ENCODE results near the gene PDE9A.
"Not testable (repeated sequence)": the region's sequence is repeated elsewhere in the genome, so short reads cannot be mapped to it uniquely, and the experiment has no call there.

The PDE9A gene

GRCh38 chr21:42715427-42715826 lies 62.0 kb downstream of the PDE9A start:
- peaks cover 14% of the 10 kb centered on the region for H3K27me3 Mint-ChIP-seq
- ATAC-seq (replicated peaks; ENCODE audit: extremely low read depth, poor library complexity, severe bottlenecking); DNase-seq (ENCODE audit: low spot score in 2 of 2); H3K36me3 Mint-ChIP-seq (ENCODE audit: insufficient read depth); H3K4me3 Mint-ChIP-seq; H3K27ac Mint-ChIP-seq (ENCODE audit: low read depth); H3K4me1 Mint-ChIP-seq; H3K9me3 Mint-ChIP-seq: not testable (repeated sequence)

DNA sequence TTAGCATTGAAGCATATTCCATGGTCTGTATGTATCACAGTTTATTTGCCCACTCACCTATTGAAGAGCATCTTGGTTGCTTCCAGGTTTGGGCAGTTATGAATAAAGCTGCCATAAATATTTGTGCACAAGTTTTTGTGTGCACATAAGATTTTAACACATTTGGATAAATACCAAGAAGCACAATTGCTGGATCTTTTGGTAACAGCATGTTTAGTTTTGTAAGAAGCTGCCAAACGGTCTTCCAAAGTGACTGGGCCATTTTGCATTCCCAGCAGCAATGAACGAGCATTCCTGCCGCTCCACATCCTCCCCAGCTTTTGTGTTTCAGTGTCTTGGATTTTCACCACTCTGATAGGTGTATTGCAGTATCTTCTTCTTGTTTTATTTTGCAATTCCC lies 62.7 kb downstream of the PDE9A start:
- no peak overlapping the region for H3K4me3 Mint-ChIP-seq
- no peaks in the 10 kb centered on the region for H3K4me1 Mint-ChIP-seq
- H3K9me3 Mint-ChIP-seq, result no peaks in the 10 kb centered on the region
- H3K27ac Mint-ChIP-seq (ENCODE audit: low read depth), result no peak overlapping the region
- DNase-seq (ENCODE audit: low spot score in 2 of 2), result no peak
- H3K36me3 Mint-ChIP-seq (ENCODE audit: insufficient read depth), result no peaks in the 10 kb centered on the region
- ATAC-seq (replicated peaks; ENCODE audit: extremely low read depth, poor library complexity, severe bottlenecking), result no peak
- H3K27me3 Mint-ChIP-seq, result peaks cover 21% of the 10 kb centered on the region

DNA sequence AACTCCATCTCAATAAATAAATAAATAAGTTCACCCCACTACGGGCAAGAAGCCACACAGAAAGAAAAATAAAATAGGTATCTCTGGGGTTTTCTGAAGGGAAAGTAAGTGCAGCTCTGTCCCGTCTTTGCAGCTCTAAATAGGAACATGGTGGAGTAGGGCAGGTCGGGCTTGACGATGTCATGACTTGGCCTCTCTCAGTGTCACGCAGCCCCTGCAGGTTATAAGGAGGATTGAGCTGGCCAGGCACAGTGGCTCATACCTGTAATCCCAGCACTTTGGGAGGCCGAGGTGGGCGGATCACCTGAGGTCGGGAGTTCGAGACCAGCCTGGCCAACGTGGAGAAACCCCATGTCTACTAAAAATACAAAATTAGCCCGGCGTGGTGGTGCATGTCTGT lies 67.1 kb downstream of the PDE9A start:
- not testable (repeated sequence) for DNase-seq (ENCODE audit: low spot score in 2 of 2); H3K4me1 Mint-ChIP-seq; H3K4me3 Mint-ChIP-seq; ATAC-seq (replicated peaks; ENCODE audit: extremely low read depth, poor library complexity, severe bottlenecking); H3K36me3 Mint-ChIP-seq (ENCODE audit: insufficient read depth); H3K27ac Mint-ChIP-seq (ENCODE audit: low read depth); H3K9me3 Mint-ChIP-seq
- peaks cover 55% of the 10 kb centered on the region for H3K27me3 Mint-ChIP-seq

GRCh38 chr21:42721341-42721824 lies 68.0 kb downstream of the PDE9A start:
- DNase-seq (ENCODE audit: low spot score in 2 of 2) (no peak), ATAC-seq (replicated peaks; ENCODE audit: extremely low read depth, poor library complexity, severe bottlenecking) (no peak)
- H3K4me1 Mint-ChIP-seq, result no peaks in the 10 kb centered on the region
- peaks cover 1% of the 10 kb centered on the region for H3K36me3 Mint-ChIP-seq (ENCODE audit: insufficient read depth)
- no peaks in the 10 kb centered on the region for H3K9me3 Mint-ChIP-seq
- H3K27me3 Mint-ChIP-seq, result peaks cover 64% of the 10 kb centered on the region
- H3K27ac Mint-ChIP-seq (ENCODE audit: low read depth), result no peak overlapping the region
- H3K4me3 Mint-ChIP-seq, result no peak overlapping the region

GRCh38 chr21:42722153-42722552 lies 68.7 kb downstream of the PDE9A start:
- DNase-seq (ENCODE audit: low spot score in 2 of 2) (no peak), ATAC-seq (replicated peaks; ENCODE audit: extremely low read depth, poor library complexity, severe bottlenecking) (no peak)
- no peak overlapping the region for H3K27ac Mint-ChIP-seq (ENCODE audit: low read depth)
- peaks cover 1% of the 10 kb centered on the region for H3K36me3 Mint-ChIP-seq (ENCODE audit: insufficient read depth)
- no peaks in the 10 kb centered on the region for H3K9me3 Mint-ChIP-seq
- H3K4me3 Mint-ChIP-seq, result no peak overlapping the region
- no peaks in the 10 kb centered on the region for H3K4me1 Mint-ChIP-seq
- peaks cover 72% of the 10 kb centered on the region for H3K27me3 Mint-ChIP-seq

DNA sequence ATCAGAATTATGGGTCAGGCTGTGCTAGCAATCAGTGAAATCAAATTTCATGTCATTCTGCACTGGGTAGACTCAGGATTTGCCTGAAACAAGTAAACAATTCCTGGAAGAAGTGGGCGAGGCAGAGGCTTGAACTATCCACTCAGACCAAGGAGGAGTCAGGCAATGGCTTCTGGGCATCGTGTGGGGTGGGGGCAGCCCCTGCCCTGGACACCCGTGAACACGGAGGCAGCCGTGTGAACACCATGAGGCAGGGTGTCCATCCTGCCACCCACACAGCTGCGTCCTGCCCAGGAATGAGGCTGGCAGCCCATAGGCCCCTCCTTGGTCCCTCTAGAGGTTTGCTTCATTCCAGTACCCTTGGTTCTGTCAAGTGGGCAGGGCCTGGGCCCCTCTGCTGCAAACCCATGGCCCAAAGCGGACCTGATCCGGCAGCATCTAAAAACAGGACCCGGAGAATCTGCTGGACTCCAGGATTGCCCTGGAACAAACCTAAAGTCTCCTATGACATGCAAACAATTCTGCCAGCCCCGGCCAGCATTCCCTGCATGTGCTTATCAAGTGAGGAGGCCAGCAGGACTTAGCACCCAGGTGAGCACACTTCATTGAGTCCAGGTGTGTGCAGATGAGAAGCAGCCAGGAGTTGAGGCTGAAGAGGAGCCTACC lies 69.5 kb downstream of the PDE9A start:
- H3K36me3 Mint-ChIP-seq (ENCODE audit: insufficient read depth), result peaks cover 1% of the 10 kb centered on the region
- no peak overlapping the region for H3K27ac Mint-ChIP-seq (ENCODE audit: low read depth)
- H3K4me1 Mint-ChIP-seq, result no peaks in the 10 kb centered on the region
- H3K9me3 Mint-ChIP-seq, result no peaks in the 10 kb centered on the region
- ATAC-seq (replicated peaks; ENCODE audit: extremely low read depth, poor library complexity, severe bottlenecking) (no peak), DNase-seq (ENCODE audit: low spot score in 2 of 2) (no peak)
- H3K4me3 Mint-ChIP-seq, result no peak overlapping the region
- peaks cover 73% of the 10 kb centered on the region for H3K27me3 Mint-ChIP-seq

DNA sequence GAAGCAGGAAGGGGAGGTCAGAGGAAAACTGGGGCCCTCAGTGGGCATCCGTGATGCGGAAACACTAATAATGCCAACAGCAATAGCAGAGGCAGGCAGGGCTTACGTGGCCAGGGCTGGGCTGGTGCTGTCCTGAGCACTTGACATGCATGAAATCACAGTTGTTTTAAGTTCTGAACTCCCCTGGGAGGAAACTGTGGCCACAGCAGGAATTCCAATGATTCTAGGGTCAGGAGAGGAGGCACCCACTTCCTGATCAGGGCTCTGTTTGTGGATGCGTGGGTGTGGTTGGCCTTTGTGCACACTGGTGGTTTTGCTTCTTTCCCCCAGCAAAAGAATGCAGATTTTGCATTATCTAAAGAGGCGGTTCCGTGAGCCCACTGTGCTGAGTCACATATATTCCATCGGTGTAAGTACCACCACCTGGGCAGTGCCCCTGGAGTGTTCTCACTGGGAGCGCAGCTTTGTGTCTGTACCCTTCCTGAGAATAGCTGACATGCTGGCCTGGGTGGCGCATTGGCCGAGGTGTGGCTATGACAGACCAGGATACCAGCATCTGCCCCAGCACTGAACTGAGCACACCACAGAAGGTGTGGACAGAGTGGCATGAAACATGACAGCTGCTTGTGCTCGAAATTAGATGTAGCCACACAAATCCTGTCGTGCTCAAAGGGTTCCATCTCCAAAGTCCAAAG lies 71.0 kb downstream of the PDE9A start:
- DNase-seq (ENCODE audit: low spot score in 2 of 2), result no peak
- Mint-ChIP-seq H3K36me3 (ENCODE audit: insufficient read depth) (peaks cover 1% of the 10 kb centered on the region), H3K27me3 (peaks cover 69% of the 10 kb centered on the region), H3K9me3 (no peaks in the 10 kb centered on the region), H3K4me3 (no peak overlapping the region), H3K27ac (ENCODE audit: low read depth) (no peak overlapping the region), H3K4me1 (no peaks in the 10 kb centered on the region)
- no peak for ATAC-seq (replicated peaks; ENCODE audit: extremely low read depth, poor library complexity, severe bottlenecking)

- H3K36me3 Mint-ChIP-seq (ENCODE audit: insufficient read depth), result peaks cover 1% of the 10 kb centered on the region
- DNase-seq (ENCODE audit: low spot score in 2 of 2) (no peak), ATAC-seq (replicated peaks; ENCODE audit: extremely low read depth, poor library complexity, severe bottlenecking) (no peak)
- H3K4me3 Mint-ChIP-seq, result no peak overlapping the region
- H3K9me3 Mint-ChIP-seq, result no peaks in the 10 kb centered on the region
- H3K27ac Mint-ChIP-seq (ENCODE audit: low read depth), result no peak overlapping the region
- H3K4me1 Mint-ChIP-seq, result no peaks in the 10 kb centered on the region
- H3K27me3 Mint-ChIP-seq, result peaks cover 71% of the 10 kb centered on the region
Measured at GRCh38 chr21:42725416-42725930, 72.1 kb downstream of the PDE9A start.

DNA sequence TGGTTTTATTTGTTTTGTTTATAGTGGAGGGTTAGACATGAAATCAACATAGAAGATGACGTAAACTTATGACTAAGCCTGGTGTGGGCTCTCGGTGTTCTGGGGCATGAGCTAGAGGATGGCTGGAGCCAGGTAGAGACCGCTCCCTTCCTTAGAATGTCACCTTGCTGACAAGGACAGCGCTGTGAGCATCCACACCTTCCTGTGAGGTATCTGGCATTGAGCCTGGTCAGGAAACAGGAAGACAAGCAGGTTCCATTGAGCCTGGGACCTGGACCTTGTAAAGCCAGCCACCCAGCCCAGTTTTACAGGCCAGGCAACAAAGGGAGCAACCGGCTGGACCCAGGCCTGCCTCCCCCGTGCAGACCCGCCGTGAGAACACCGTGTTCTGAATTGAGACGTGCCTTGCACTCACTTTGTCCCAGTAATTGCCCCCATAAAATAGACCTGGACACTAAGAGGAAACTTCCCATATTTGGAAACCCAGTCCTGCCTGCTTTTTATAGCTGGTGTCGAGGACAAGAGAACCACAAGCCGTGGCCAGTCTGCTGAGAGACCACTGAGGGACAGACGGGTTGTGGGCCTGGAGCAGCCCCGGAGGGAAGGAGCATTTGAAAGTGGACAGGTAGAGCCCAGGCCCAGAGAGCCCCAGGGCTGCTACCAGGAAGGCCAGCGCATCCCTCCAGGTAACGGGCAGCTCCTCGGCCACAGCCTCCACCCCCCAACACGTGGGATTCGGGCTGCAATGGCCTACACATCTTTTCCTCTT lies 78.0 kb downstream of the PDE9A start:
- Mint-ChIP-seq H3K4me1 (peaks cover 11% of the 10 kb centered on the region), H3K9me3 (no peaks in the 10 kb centered on the region), H3K36me3 (ENCODE audit: insufficient read depth) (no peaks in the 10 kb centered on the region), H3K27ac (ENCODE audit: low read depth) (no peak overlapping the region), H3K4me3 (no peak overlapping the region), H3K27me3 (peaks cover 21% of the 10 kb centered on the region)
- DNase-seq (ENCODE audit: low spot score in 2 of 2) (no peak), ATAC-seq (replicated peaks; ENCODE audit: extremely low read depth, poor library complexity, severe bottlenecking) (no peak)

DNA sequence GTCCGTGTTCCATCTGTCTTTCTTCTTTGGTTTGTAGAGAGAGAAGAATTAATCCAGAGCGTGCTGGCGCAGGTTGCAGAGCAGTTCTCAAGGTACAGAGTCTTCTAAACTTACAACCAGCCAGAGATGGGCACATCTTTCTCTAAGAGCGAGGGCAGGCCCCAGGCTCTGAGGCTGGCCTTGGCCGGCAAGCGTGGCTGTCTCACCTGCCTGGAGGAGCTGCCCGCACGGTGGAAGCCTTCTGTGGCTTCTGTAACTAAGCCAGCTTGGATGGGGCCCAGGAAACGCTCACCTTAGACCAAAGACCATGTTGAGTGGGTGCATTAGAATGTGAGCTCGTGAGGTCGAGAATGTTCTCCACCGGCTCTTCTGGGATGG lies 78.6 kb downstream of the PDE9A start:
- Mint-ChIP-seq H3K4me3 (no peak overlapping the region), H3K9me3 (no peaks in the 10 kb centered on the region), H3K27ac (ENCODE audit: low read depth) (no peak overlapping the region), H3K27me3 (peaks cover 15% of the 10 kb centered on the region), H3K4me1 (peaks cover 11% of the 10 kb centered on the region), H3K36me3 (ENCODE audit: insufficient read depth) (no peaks in the 10 kb centered on the region)
- ATAC-seq (replicated peaks; ENCODE audit: extremely low read depth, poor library complexity, severe bottlenecking) (no peak), DNase-seq (ENCODE audit: low spot score in 2 of 2) (no peak)

- ATAC-seq (replicated peaks; ENCODE audit: extremely low read depth, poor library complexity, severe bottlenecking), result no peak
- Mint-ChIP-seq H3K4me3 (no peak overlapping the region), H3K9me3 (no peaks in the 10 kb centered on the region), H3K27me3 (peaks cover 13% of the 10 kb centered on the region), H3K27ac (ENCODE audit: low read depth) (no peak overlapping the region), H3K36me3 (ENCODE audit: insufficient read depth) (no peaks in the 10 kb centered on the region), H3K4me1 (peaks cover 16% of the 10 kb centered on the region)
- DNase-seq (ENCODE audit: low spot score in 2 of 2), result no peak
Measured at GRCh38 chr21:42733037-42733627, 79.7 kb downstream of the PDE9A start.

DNA sequence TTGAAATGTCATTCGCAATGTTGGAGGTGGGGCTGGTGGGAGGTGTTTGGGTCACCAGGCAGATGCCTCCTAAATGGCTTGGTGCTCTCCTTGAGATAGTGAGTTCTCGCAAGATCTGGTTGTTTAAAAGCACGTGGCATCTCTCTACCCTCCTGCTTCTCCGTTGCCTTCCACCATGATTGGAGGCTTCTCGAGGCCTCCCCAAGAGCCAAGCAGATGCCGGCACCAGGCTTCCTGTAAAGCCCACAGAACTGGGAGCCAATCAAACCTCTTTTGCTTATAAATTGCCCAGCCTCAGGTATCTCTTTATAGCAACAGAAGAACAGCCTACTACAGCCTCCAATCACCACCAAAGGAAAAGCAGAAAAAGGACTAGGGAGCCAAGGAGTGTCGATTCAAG lies 80.5 kb downstream of the PDE9A start:
- H3K27me3 Mint-ChIP-seq, result peaks cover 12% of the 10 kb centered on the region
- no peaks in the 10 kb centered on the region for H3K36me3 Mint-ChIP-seq (ENCODE audit: insufficient read depth)
- no peak overlapping the region for H3K4me3 Mint-ChIP-seq
- H3K9me3 Mint-ChIP-seq, result no peaks in the 10 kb centered on the region
- peak overlapping the region; percentile 42 for H3K27ac Mint-ChIP-seq (ENCODE audit: low read depth)
- no peak for DNase-seq (ENCODE audit: low spot score in 2 of 2)
- peaks cover 21% of the 10 kb centered on the region for H3K4me1 Mint-ChIP-seq
- no peak for ATAC-seq (replicated peaks; ENCODE audit: extremely low read depth, poor library complexity, severe bottlenecking)
